Smooth muscle cell of the brain vasculature (primary cell): ENCODE measurements around the gene NR6A1.

Experiments
- DNase-seq: peaks from one replicate; pipeline ENCODE4 v3.0.0-alpha.2; 2012; ENCODE audit warnings: low read depth, low spot score

Gene NR6A1

DNA sequence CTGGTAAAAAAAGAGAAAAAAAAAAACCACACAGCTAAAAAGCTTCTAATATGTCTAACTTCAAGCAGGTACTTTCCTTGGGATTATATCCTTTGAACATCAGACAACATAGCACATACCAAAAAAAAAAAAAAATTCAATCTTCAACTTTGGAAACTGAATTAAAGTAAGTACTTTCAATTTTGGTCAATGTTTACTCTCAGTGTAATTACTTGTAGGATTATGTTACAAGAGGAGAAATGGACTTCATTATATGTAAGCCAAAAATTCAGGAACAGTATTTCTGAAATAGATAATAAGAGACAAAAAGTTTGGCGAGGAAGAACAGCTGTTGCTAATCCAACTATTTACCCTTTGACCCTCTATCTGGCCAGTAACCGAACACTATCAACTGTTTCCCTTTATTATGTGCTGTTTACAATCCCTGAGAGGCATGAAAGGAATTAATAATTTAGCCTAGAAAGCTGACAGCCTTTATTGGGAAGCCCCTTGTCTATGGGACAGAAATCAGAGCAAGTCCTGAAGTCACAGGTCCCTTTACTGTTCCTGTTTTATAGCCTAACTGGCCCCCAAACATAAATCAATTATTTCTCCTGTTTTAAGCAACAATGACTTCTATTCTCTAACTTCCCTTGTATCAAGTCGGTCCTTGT, 46.6 kb downstream of the NR6A1 start:
- DNase-seq, result no peak

DNA sequence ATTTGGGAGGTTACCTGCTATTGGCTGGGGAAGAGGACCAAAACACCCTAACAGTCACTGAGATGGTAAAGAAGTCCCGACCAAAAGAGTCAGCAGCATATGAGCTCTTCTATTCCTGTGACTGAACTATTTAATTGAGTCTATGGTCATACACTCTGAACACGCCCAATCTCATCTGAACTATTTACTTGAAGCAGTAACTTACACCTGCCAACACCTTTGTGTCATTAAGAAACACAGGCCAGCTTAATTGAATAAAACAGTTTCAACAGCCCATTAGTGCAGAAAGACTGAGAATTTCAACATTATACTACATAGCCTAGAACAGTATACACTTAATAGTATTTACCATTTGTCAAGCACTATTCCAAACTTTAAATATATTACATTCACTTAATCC, 47.8 kb downstream of the NR6A1 start:
- DNase-seq, result no peak

DNA sequence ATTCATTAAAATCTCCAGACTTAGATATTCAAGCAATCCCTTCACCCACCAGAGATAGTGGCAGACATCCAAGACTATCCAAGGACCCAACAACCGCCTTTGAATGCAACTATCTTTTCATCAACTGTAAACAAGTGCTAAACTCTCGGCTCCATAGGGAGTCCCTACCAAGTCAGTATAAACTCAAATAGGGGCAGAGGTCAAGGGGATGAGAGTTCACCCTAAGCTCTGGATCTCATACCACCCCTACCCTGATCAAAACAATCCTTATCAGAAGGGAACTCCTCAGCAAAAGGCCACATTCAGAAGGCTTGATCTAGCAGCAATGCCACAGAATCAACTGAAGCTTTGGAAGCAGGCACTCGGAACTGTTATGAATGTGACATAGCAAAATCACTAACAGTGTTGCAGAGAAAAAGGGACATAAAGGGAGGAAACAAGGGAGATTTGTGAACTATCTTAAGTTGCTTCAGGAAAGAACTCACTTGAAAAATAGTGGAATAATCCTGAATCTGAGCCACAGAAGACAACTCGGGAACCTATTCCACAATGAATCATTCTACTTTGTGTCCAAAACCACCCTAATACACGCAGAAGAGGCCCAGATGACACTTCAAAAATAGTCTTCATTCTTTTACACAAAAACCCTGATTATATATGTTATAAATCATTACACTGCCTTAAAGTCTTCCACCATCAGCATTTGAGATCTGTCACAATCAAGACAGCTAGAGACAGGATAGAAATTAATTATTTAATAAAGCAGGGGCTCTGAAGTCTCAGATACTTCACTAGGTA, 49.8 kb downstream of the NR6A1 start:
- DNase-seq, result peak; percentile 33

DNA sequence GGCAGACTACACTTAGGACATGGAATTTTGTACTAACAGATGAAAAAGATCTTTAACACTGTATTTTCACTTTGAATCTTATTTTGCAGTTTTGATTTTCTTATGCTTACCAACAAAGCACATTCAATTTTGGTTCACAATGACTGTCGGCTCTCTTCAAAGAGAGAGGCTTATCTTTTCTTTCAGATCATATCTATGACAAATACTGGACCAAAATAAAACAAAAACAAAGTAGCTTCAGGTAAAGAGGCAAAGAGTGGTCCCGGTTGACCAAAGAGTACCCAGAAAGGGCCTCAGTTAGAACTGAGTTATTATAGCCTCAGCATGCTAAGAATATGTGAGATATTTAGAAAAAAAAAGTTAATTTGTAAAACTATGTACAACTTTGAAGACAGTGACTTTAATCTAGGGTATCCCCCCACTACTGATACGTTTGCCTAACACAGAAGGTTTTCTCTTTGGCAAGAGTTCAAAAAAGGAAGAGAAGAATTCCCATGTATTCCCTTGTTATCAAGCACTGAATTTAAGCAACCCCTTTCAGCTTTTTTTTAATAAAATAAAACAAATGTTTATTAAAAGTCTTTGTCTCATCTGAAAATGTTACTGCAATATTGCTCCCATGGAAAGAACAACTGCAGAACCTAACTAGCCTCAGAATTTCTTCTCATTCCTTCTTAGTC, 50.5 kb downstream of the NR6A1 start:
- no peak for DNase-seq

DNA sequence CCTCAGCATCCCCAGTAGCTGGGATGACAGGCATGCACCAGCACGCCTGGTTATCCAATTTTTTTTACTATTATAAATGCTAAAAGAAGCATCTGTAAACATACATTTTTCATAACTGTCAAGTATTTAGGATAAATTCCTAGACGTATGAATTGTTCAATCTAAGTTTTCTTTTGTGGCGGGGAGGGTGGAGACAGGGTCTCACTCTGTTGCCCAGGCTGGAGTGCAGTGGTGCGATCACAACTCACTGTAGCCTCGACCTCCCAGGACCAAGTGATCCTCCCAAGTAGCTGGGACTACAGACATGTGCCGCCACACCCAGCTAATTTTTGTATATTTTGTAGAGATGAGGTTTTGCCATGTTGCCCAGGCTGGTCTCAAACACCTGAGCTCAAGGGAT, 52.2 kb downstream of the NR6A1 start:
- DNase-seq, result no peak

DNA sequence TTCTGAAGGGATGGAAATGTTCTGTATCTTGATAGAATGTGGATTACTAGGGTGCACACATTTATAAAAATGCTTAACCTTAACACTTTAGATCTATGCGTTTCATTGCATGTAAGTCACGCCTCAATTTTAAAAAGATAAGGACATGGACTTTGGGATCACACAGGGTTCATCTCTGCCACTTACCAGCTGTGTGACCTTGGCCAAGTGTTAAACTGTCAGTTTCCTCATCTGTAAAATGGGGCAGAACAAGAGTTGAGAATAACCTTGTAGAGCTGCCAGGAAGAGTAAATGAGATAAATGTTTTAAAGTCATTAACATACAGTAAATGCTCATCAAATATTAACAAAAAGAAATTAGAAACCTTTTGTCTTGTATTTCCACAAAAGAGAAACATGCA, 53.5 kb downstream of the NR6A1 start:
- no peak for DNase-seq

DNA sequence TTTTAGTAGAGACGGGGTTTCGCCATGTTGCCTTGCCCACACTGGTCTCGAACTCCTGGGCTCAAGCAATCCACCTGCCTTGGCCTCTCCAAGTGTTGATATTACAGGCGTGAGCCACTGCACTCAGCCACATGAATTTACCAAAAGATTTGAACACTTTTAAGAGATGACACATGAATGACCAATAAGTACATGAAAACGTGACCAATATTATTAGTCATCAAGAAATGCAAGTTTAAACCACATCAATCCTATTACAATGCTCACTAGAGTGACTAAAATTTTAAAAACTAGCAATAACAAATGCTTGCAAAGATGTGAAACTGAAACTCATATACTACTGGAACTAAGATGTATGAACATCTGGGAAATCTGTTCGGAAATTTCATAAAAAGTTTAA, 54.3 kb downstream of the NR6A1 start:
- DNase-seq, result no peak

DNA sequence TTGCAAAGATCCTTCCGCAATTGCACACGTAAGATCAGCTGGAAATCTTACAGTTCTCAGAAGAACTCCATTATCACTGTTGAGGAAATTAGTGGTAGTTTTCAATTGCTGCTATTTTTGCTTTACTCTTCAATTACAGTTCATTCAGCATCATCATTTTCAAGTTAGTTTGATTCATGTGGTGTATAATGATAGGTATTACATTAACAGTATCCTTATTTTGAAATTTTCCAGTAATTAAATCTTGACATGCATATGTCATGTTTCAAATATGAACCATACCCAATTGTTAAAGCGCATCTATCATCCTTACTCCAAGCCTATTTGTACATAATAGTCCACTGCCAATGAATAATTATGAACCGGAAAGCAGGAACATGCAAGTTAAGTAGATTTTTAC, 60.3 kb downstream of the NR6A1 start:
- no peak for DNase-seq

DNA sequence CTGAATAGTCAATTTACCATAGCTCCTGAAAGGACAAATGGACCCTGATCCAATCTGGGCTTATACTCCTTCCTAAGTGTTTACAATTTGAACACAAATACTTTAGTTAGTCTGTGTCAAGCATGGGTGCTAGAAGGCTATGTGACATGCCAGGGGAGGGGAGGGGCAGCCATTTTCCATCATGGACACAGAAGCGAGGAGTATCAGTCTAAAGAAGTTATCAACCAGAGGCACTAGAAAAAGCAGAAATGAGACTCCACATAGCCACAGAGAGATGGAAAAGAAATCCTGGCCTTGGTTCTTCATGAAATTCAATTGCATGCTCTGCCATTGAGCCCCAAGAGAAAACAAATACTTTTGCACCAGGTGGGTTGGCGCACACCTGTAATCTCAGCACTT, 61.8 kb downstream of the NR6A1 start:
- no peak for DNase-seq

DNA sequence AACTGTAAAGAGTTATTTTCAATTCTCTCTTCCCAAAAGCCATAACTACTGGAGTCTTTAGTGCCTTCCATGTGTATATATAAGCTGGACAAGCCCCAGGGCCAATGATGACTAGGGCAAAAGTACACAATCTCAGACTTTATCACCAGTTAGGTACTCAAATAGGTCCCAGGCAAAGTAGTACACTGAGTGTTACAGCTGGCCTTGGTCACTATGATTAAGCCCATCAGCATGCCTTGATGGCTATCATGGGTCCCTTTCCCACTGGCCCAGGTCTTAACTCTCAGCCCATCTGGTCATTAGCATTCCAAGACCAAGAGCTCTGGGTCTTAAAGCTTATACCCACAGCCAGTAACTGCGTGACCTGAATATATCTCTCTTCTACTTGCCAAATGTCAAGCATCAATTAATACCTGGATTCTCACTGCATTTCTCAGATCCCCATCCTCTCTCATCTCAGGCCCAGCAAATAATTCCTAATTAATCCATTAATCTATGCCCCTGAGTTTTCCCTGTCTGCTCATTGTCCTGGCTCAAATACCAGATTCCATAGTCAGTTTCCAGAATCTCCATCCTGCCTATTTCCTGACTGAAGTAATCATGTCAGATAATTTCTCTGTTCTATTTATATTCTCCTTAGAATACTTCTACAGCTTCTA, 62.3 kb downstream of the NR6A1 start:
- DNase-seq, result no peak

DNA sequence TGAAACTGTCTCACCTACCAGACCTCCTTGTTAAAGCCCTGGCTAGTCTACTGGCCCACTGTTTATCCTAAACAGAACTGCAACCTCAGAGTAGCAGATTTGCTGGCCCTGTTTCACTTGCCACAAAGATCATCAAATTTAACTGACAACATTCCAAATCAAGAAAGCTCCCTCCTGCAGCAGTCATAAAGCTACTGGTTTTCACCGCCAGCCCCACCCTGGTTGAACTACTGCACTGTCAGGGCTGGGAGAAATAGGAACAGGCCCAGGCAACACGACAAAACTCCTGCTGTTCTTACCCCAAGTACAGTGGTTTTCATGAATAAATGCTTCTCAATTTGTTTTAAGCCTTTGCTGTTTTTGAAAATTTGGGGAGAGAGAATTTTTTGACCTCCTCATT, 63.0 kb downstream of the NR6A1 start:
- DNase-seq, result no peak

DNA sequence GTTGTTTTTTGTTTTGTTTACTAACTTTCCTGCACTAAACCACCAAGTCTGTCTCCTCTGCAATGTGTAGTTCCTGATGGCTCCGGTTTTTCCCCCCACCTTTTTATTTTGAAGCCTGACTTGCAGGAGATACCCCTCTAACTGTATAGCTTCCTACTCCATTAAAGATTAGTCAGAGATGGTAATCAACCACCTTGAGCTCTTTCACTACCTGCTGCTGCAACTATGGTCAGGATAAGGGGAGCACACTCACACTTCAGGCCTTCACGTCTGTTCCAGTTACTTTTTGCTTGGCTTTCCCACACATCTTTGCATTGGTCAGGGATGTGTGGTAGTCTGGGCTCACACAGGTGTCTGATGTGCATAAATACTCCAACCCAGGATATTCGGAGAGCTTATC, 63.4 kb downstream of the NR6A1 start:
- DNase-seq, result no peak

DNA sequence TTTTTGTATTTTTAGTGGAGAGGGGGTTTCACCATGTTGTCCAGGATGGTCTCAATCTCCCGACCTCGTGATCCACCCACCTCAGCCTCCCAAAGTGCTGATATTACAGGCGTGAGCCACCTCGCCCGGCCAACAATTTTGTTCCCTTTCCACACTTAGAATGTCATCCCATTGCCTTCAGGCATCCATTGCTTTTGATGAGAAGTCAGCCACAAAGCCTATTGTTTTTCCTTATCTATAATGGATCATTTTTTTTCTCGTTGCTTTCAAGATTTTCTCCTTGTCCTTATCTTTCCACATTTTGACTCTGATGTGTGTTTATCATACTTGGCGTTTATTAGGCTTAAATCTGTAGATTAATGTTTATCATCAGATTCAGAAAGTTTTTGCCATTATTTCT, 64.4 kb downstream of the NR6A1 start:
- no peak for DNase-seq

DNA sequence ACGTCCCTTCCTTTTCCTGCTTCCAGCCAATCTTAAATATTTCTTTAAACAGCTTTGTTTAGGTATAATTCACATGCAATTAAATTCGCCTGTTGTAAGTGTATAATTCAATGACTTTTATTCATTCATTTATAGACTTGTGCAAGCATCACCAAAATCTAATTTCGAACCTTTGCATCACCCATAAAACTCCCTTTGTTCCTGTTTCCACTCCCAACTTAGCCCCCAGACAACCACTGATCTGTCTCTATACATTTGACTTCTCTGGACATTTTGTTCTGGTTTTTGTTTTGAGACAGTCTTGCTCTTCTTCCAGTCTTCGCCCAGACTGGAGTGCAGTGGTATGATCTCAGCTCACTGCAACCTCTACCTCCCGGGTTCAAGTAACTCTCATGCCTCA, 71.5 kb downstream of the NR6A1 start:
- DNase-seq, result no peak

DNA sequence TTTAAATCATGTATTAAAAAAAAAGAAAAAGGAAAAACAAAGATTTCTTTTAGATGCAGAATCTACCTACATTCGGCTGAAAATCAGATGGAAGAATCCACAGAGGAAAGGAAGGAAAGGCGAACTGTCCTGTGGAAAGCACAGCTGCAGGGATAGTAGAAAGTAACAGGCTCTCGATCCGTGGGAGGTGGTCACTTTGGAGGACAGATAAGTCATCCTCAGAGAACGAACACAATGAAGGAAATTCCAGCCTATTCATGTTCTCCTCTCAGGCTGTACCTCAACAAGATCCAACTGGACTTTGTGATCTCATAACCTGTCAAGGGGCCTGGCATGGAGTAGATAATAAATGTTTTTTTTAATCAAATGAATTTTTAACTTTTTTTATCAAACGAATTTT, 72.8 kb downstream of the NR6A1 start:
- no peak for DNase-seq

DNA sequence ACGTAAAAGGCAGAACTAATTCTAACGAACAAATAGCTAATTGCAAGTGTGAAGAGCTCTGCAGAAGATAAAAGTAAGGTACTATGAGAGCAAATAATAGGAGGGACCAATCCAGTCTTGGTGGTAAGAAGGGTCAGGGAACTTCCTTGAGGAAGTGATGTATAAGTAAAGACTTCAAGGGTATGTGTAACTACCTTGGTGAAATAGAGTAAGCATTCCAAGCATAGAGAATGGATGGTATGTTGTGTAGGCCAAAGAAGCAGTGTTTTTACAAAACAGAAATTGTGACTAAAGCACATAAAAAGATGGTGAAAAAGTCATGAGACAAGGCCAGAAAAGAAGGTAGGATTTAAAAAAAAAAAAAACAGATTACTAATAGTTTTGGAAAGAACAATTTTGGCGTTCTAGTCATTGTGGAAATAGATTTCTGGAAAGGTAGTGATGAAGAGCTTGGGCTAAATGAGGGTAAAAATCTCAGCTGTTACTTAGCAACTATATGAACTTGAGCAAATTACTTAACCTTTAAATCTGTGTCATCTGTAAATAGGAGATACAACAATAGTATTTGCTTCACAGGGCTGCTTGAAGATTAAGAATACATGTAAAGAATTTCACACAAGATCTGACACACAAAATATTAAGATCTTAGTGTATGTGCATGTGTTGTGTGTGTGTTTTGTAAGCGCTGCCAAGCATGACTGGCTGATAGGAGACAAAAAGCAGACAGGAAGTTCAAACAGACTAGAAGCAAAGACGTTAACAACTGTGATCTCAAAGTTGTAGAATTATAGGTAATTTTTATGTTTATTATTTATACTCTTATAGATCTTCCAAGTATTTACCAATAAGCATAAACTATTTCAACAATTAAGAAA, 73.5 kb downstream of the NR6A1 start:
- DNase-seq, result no peak

DNA sequence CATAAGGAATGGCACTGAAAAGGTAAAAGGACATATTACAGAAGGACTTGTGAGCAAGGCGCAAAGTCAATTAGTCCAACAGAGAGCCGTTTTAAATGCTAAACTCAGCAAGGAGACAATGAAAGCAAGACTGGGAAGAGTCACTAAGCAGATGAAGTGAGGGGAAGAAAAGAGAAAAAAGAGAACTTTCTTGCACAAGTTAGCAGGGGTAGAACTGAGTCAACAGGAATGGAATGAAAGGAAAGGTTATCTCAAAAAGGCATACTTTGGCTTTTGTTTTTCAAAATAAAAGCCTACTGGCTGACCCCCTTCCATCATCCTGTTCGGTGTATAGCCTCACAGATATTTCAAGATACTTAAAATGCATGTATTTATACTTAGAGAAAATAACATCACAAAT, 75.0 kb downstream of the NR6A1 start:
- no peak for DNase-seq

DNA sequence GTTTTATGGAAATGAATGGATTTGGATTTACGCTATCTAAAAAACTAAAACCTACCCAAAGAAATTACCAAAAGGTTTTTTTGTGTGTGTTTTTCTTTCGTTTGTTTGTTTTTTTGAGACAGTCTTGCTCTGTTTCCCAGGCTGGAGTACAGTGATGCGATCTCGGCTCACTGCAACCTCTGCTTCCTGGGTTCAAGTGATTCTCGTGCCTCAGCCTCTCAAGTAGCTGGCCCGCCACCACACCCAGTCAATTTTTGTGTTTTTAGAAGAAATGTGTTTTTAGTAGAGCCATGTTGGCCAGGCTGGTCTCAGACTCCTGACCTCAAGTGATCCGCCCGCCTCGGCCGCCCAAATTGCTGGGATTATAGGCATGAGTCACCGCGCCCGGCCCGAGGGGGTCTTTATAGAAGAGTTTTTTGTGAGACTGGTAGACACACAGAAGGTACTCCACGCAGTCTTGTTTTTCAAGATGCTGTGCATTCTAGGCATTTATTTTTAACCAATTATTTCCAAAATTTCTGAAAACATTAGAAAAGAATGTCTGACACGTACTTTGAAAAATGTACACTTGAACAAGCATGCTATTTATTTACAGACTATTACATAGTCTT, 75.7 kb downstream of the NR6A1 start:
- no peak for DNase-seq

DNA sequence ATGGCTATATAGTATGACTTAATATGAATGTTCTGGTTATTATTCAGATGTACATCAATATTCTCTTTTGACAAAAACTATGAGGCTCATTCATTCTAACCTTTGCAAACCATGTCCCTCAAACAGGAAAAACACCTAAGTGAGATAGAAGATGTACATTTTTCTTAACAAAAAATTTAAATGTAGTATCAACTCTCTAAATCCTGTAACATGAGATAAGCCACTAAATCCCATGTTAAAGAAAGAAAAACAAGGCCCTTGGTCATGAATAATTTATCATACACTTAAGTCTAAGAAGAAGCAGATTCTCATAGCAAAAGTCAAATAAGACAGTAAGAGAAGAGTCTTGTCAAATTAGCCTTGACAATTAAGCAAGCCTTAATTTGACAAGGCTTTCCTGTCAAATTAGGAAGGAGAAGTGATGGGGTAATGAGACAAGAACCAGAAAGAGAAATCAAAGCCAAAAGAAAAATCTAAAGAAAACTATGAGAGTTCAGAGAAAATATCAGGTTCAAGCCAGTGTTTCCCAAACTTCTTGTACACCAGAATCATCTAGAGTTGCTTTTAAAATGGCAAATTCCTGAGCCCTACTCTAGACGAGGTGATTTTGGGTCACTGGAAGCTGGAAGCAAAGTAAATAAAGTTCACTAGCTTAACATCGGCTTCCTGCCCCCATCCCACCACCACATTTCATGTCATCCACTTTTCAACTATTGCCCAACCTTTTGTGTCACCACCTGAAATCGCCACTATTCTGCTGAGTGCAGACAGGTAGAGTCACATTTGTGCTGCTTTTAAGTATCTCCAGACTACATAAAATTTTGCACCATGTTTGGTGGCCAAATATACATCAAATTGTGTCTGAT, 76.5 kb downstream of the NR6A1 start:
- DNase-seq, result no peak

DNA sequence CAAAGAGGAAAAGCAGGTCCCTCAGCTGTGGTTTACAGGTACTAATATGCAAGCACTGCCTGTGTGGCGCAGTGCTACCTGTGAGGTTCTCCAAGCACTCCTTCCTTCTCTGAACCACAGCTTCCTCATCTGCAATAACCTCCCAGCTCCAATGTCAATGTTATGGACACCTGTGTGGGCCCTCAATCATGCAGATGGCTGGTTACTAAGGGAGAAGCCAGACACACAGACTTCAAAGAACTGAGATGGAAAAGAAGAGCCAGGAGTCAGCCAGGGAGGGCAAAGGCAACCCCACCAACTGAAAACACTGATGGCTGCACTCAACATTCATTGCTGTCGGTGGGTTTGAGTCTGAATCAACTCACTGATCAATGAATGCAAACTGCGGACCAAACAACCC, 77.7 kb downstream of the NR6A1 start:
- DNase-seq, result no peak
